ENCODE results near the gene RAB10. TPM values are rescaled to one million over a fixed set of nuclear protein-coding genes. Genes with fewer than 3 reads are reported as not detected.
"Not testable (repeated sequence)": the region's sequence is repeated elsewhere in the genome, so short reads cannot be mapped to it uniquely, and the experiment has no call there.

Gene RAB10
- total RNA-seq, 1 donor from 2014 or later = 64.8 TPM

- peak; percentile 22 for DNase-seq (ENCODE audit: low spot score)
These were observed 17.7 kb upstream of the RAB10 start for GRCh38 chr2:26016012-26016705.

GRCh38 chr2:26016706-26017045 lies 17.2 kb upstream of the RAB10 start:
- not testable (repeated sequence) for DNase-seq (ENCODE audit: low spot score)

GRCh38 chr2:26017464-26018183 lies 16.3 kb upstream of the RAB10 start:
- peak; percentile 12 for DNase-seq (ENCODE audit: low spot score)

GRCh38 chr2:26018184-26019055 lies 15.5 kb upstream of the RAB10 start:
- DNase-seq (ENCODE audit: low spot score) = peak; percentile 88

- no peak for DNase-seq (ENCODE audit: low spot score)
These were observed 13.6 kb upstream of the RAB10 start for GRCh38 chr2:26020231-26020640.

GRCh38 chr2:26024260-26024659 lies 9.6 kb upstream of the RAB10 start:
- no peak for DNase-seq (ENCODE audit: low spot score)

- DNase-seq (ENCODE audit: low spot score) = no peak
These were observed 8.4 kb upstream of the RAB10 start for GRCh38 chr2:26025509-26025908.

- not testable (repeated sequence) for DNase-seq (ENCODE audit: low spot score)
These were observed 5.8 kb upstream of the RAB10 start for GRCh38 chr2:26028083-26028482.

- not testable (repeated sequence) for DNase-seq (ENCODE audit: low spot score)
These were observed 1.2 kb upstream of the RAB10 start for GRCh38 chr2:26032586-26033269.

GRCh38 chr2:26033270-26033817 lies 540 bp upstream of the RAB10 start:
- DNase-seq (ENCODE audit: low spot score) = peak; percentile 85

GRCh38 chr2:26034637-26034992 lies 731 bp downstream of the RAB10 start:
- no peak for DNase-seq (ENCODE audit: low spot score)

- peak; percentile 6 for DNase-seq (ENCODE audit: low spot score)
These were observed 1.3 kb downstream of the RAB10 start for GRCh38 chr2:26035090-26035743.

- no peak for DNase-seq (ENCODE audit: low spot score)
These were observed 5.9 kb downstream of the RAB10 start for GRCh38 chr2:26039603-26040323.

- DNase-seq (ENCODE audit: low spot score) = no peak
These were observed 9.2 kb downstream of the RAB10 start for GRCh38 chr2:26043109-26043508.

GRCh38 chr2:26043862-26044696 lies 10.2 kb downstream of the RAB10 start:
- no peak for DNase-seq (ENCODE audit: low spot score)

GRCh38 chr2:26048791-26049190 lies 14.9 kb downstream of the RAB10 start:
- DNase-seq (ENCODE audit: low spot score) = no peak

- DNase-seq (ENCODE audit: low spot score) = no peak
These were observed 15.8 kb downstream of the RAB10 start for GRCh38 chr2:26049641-26050040.

- DNase-seq (ENCODE audit: low spot score) = no peak
These were observed 18.9 kb downstream of the RAB10 start for GRCh38 chr2:26052740-26053139.

GRCh38 chr2:26054598-26055348 lies 20.9 kb downstream of the RAB10 start:
- DNase-seq (ENCODE audit: low spot score) = no peak
